H1 (cell line): ENCODE results near the gene CXCL11. TPM values are rescaled to one million over a fixed set of nuclear protein-coding genes. Genes with fewer than 3 reads are reported as not detected.

Experiments
- CTCF ChIA-PET: fragments of 300-600 bp; sonication (Branson Sonifier 250); formaldehyde crosslinking; loops from one replicate; lab custom pipeline; 2021; ENCODE audit not compliant: partially characterized antibody; lab: Charles Lee
- POLR2A ChIA-PET: fragments of 300-600 bp; sonication (Branson Sonifier 250); formaldehyde crosslinking; loops from one replicate; lab custom pipeline; 2021; ENCODE audit warnings: inconsistent platforms; ENCODE audit not compliant: partially characterized antibody; lab: Charles Lee
- DNase-seq, 2 experiments: peaks; one replicate each; pipeline versions ENCODE4 v3.0.0 to v3.0.0-alpha.2; 2010 to 2022; ENCODE audit warnings: low spot score in 2 of 2, low read depth in 1 of 2, mixed read lengths in 1 of 2
- FAIRE-seq: peaks from 2 replicates; lab custom pipeline; 2011; peaks lifted over from hg19 to GRCh38; lab: Jason Lieb, UNC
- H2AFZ ChIP-seq: 2 replicates; pipeline ENCODE4 v1.8.1; 2012; ENCODE audit warnings: low read length, inconsistent platforms
- H2AK5ac ChIP-seq: 2 replicates; pipeline ENCODE4 v1.6.1; 2013; ENCODE audit warnings: low read depth, low read length
- H2BK120ac ChIP-seq: replicated peaks from 2 replicates; pipeline ENCODE3; 2013; ENCODE audit warnings: low read depth, low read length, inconsistent platforms
- H2BK12ac ChIP-seq: 2 replicates; pipeline ENCODE4 v1.6.1; 2013; ENCODE audit warnings: low read depth, low read length
- H2BK15ac ChIP-seq: 2 replicates; pipeline ENCODE4 v1.6.1; 2013; ENCODE audit warnings: low read length
- H2BK20ac ChIP-seq: 2 replicates; pipeline ENCODE4 v1.6.1; 2013; ENCODE audit warnings: low read length
- H2BK5ac ChIP-seq: 2 replicates; pipeline ENCODE4 v1.6.1; 2013; ENCODE audit warnings: low read depth, low read length
- H3K14ac ChIP-seq: 2 replicates; pipeline ENCODE4 v1.6.1; 2013; ENCODE audit warnings: inconsistent platforms; ENCODE audit not compliant: insufficient read length
- H3K18ac ChIP-seq: 2 replicates; pipeline ENCODE4 v1.6.1; 2013; ENCODE audit warnings: low read length; ENCODE audit errors: extremely low read depth
- H3K23ac ChIP-seq: 2 replicates; pipeline ENCODE4 v1.6.1; 2013; ENCODE audit warnings: inconsistent platforms; ENCODE audit not compliant: insufficient read length
- H3K23me2 ChIP-seq: 2 replicates; pipeline ENCODE4 v1.6.1; 2013; ENCODE audit warnings: low read depth, low read length
- H3K27ac ChIP-seq: 2 replicates; pipeline ENCODE4 v1.6.1; 2011; ENCODE audit warnings: low read depth, low read length, inconsistent platforms
- H3K27me3 ChIP-seq, 4 experiments: replicated peaks in 1 of 4; 1 replicate in 1 of 4; 2 replicates in 3 of 4; pipeline versions ENCODE4 v1.6.1 to v1.8.1; 2011 to 2013; ENCODE audit warnings: low read length in 3 of 4, mild to moderate bottlenecking in 3 of 4, inconsistent platforms in 2 of 4, mixed read lengths in 2 of 4, moderate library complexity in 1 of 4; ENCODE audit not compliant: control insufficient read depth in 3 of 4, insufficient read depth in 3 of 4; ENCODE audit errors: extremely low read depth in 1 of 4
- H3K36me3 ChIP-seq, 4 experiments: 2 replicates each; pipeline versions ENCODE4 v1.6.1 to v1.8.1; 2011 to 2013; ENCODE audit warnings: mild to moderate bottlenecking in 4 of 4, low read length in 3 of 4, moderate library complexity in 2 of 4, control low read depth in 1 of 4, inconsistent platforms in 1 of 4; ENCODE audit not compliant: insufficient read depth in 4 of 4, control insufficient read depth in 2 of 4
- H3K4ac ChIP-seq: replicated peaks from 2 replicates; pipeline ENCODE3; 2013; ENCODE audit warnings: low read length, low read depth, mixed read lengths, inconsistent platforms; ENCODE audit not compliant: insufficient read length
- H3K4me1 ChIP-seq, 4 experiments: replicated peaks in 1 of 4; 1 replicate in 1 of 4; 2 replicates in 3 of 4; pipeline versions ENCODE4 v1.6.1 to v1.8.1; 2011 to 2013; ENCODE audit warnings: low read length in 3 of 4, inconsistent platforms in 2 of 4, mixed read lengths in 1 of 4; ENCODE audit not compliant: insufficient read depth in 4 of 4, control insufficient read depth in 3 of 4
- H3K4me2 ChIP-seq, 2 experiments: 2 replicates each; pipeline versions ENCODE4 v1.6.1 to v1.8.1; 2011 to 2013; ENCODE audit warnings: low read depth in 2 of 2, low read length in 2 of 2, control low read depth in 1 of 2, inconsistent platforms in 1 of 2, mild to moderate bottlenecking in 1 of 2; ENCODE audit not compliant: insufficient read depth in 1 of 2
- H3K4me3 ChIP-seq, 4 experiments: fragments of 200-600, 300-600 bp in 1 of 4; sonication (generic), shearing (Covaris generic), sonication (Bioruptor Twin) in 1 of 4; 2 replicates each; pipeline versions ENCODE4 v1.5.1 to v1.8.1; 2011 to 2016; ENCODE audit warnings: low read length in 4 of 4, low read depth in 3 of 4, control low read depth in 2 of 4, inconsistent platforms in 2 of 4, mild to moderate bottlenecking in 2 of 4, mixed read lengths in 1 of 4, moderate library complexity in 1 of 4; ENCODE audit not compliant: insufficient read depth in 2 of 4; ENCODE audit errors: extremely low read depth in 1 of 4
- H3K56ac ChIP-seq: replicated peaks from 2 replicates; pipeline ENCODE3; 2013; ENCODE audit warnings: low read depth, mild to moderate bottlenecking, mixed read lengths, low read length, inconsistent platforms; ENCODE audit not compliant: insufficient read length
- H3K79me1 ChIP-seq: 2 replicates; pipeline ENCODE4 v1.6.1; 2013; ENCODE audit warnings: low read depth, low read length, control low read depth
- H3K79me2 ChIP-seq, 2 experiments: 2 replicates each; pipeline versions ENCODE4 v1.6.1 to v1.8.1; 2012 to 2013; ENCODE audit warnings: low read length in 2 of 2, mild to moderate bottlenecking in 2 of 2, inconsistent platforms in 1 of 2; ENCODE audit not compliant: insufficient read depth in 2 of 2, control insufficient read depth in 1 of 2
- H3K9ac ChIP-seq, 4 experiments: replicated peaks in 1 of 4; 1 replicate in 1 of 4; 2 replicates in 3 of 4; pipeline versions ENCODE4 v1.6.1 to v1.8.1; 2011 to 2013; ENCODE audit warnings: low read depth in 3 of 4, low read length in 3 of 4, control low read depth in 2 of 4, mild to moderate bottlenecking in 2 of 4, moderate library complexity in 2 of 4, inconsistent platforms in 1 of 4; ENCODE audit errors: extremely low read depth in 1 of 4
- H3K9me3 ChIP-seq, 2 experiments: 2 replicates each; pipeline versions ENCODE4 v1.6.1 to v1.8.1; 2012 to 2013; ENCODE audit warnings: mild to moderate bottlenecking in 2 of 2, moderate library complexity in 2 of 2, control low read depth in 1 of 2, inconsistent platforms in 1 of 2, low read depth in 1 of 2, low read length in 1 of 2, mixed read lengths in 1 of 2; ENCODE audit not compliant: insufficient read depth in 2 of 2
- H4K20me1 ChIP-seq, 2 experiments: replicated peaks in 1 of 2; 2 replicates each; pipeline versions ENCODE3 to v1.8.1; 2011 to 2013; ENCODE audit warnings: inconsistent platforms in 2 of 2, low read length in 2 of 2, mild to moderate bottlenecking in 1 of 2; ENCODE audit not compliant: insufficient read depth in 2 of 2, control insufficient read depth in 1 of 2
- H4K5ac ChIP-seq: 2 replicates; pipeline ENCODE4 v1.6.1; 2013; ENCODE audit warnings: low read length, low read depth, mixed read lengths, inconsistent platforms; ENCODE audit not compliant: insufficient read length
- H4K8ac ChIP-seq: 2 replicates; pipeline ENCODE4 v1.8.0; 2013; ENCODE audit warnings: mild to moderate bottlenecking, moderate library complexity, low read length, inconsistent platforms; ENCODE audit not compliant: insufficient read depth; ENCODE audit errors: extremely low read depth
- H4K91ac ChIP-seq: replicated peaks from 2 replicates; pipeline ENCODE3; 2013; ENCODE audit warnings: low read length, mixed read lengths, inconsistent platforms; ENCODE audit not compliant: insufficient read length
- ATF3 ChIP-seq: IDR thresholded peaks from 2 replicates; pipeline ENCODE4 v1.6.1; 2011; ENCODE audit warnings: low read depth, mild to moderate bottlenecking, low read length; ENCODE audit not compliant: insufficient read depth
- HDAC6 ChIP-seq: IDR thresholded peaks from one replicate; pipeline ENCODE4 v1.7.1; 2012; ENCODE audit warnings: low read depth, mild to moderate bottlenecking, inconsistent platforms, low read length, moderate library complexity
- MAFK ChIP-seq: IDR thresholded peaks from 2 replicates; pipeline ENCODE4 v1.6.1; 2012; ENCODE audit warnings: low read depth, mild to moderate bottlenecking, improper control_type of control experiment, low read length
- RNF2 ChIP-seq: fragments of 200-900, 300-1000 bp; sonication (generic); IDR thresholded peaks from 2 replicates; pipeline ENCODE4 v1.7.1; 2016; ENCODE audit warnings: borderline replicate concordance, low read depth, mild to moderate bottlenecking, antibody characterized with exemption, low read length; ENCODE audit not compliant: poor library complexity, severe bottlenecking; ENCODE audit errors: missing control alignments
- TAF7 ChIP-seq: optimal IDR thresholded peaks from 2 replicates; pipeline ENCODE3; 2011; ENCODE audit warnings: low read depth, mild to moderate bottlenecking, inconsistent platforms, low read length, moderate library complexity, borderline replicate concordance
- WGBS, 2 experiments: shearing (Covaris generic) in 1 of 2; methylation state at CpG; one replicate each; pipeline versions ENCODE4 v1.1.6 to v1.1.7; 2013 to 2015; ENCODE audit warnings: low lambda C conversion rate in 2 of 2, mixed read lengths in 2 of 2, inconsistent platforms in 1 of 2, low coverage in 1 of 2, missing lambda C conversion rate in 1 of 2; ENCODE audit not compliant: insufficient replicate concordance in 2 of 2, insufficient coverage in 1 of 2, insufficient read length in 1 of 2; ENCODE audit errors: extremely low coverage in 1 of 2, missing lambda C conversion rate in 1 of 2; 5-methylcytosine and 5-hydroxymethylcytosine counted together
- polyA plus RNA-seq, 7 experiments: library from polyadenylated mRNA; depleted of rRNA in 3 of 7; stranded (reverse) in 5 of 7; unstranded in 2 of 7; fragments of >200 nt in 5 of 7; fragments of 200-250 nt in 2 of 7; gene quantifications; 1 replicate in 5 of 7; 2 replicates in 1 of 7; 4 replicates in 1 of 7; pipeline versions ENCODE4 v1.2.1 to v1.2.3, GENCODE V29; 2011 to 2013; ENCODE audit warnings: missing spikeins in 2 of 7, mixed read lengths in 2 of 7
- total RNA-seq: library from RNA; stranded (reverse); fragmentation: NEBNext Ultra II Directional; extraction: Animal tissue kit (Norgen Biotek cat#: 25700); gene quantifications from 2 replicates; pipeline ENCODE4 v1.2.1, GENCODE V29; 2021

CXCL11 gene
- total and polyA plus RNA-seq, 2 of the 8 experiments (the other 6 are each of a cell fraction or from before 2014, with no cell fraction given), result 0.18 TPM; not detected in 1

DNA sequence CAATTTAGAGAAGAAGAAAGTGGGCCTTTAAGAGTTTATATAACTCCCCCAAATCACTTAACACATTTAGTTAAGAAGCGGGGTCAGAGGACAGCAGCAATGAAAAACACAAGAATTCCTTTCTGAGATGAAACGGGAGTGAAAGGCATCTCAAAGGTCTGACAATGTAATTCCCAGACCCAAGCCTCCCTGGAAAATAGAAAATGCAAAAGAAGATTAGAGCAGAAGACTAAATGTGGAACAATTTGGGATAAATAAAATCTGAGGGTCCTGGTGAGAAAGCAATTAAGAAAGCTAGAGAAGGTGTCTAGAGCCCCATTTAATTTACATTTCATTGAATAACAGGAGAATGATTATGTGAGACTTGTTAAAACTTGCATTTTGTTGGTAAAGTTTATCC lies 19.6 kb upstream of the CXCL11 start:
- H3K79me1 ChIP-seq, result no peaks in the 10 kb centered on the region
- FAIRE-seq (peak; percentile 50), DNase-seq (no peak)
- no peak overlapping the region for H4K91ac ChIP-seq
- H3K79me2 ChIP-seq, result no peaks in the 10 kb centered on the region
- CTCF ChIA-PET, result interaction anchor here (0.9 to 4.1 kb wide), 3 partner anchors 8 to 59 kb away, joined by 3 to 25 read pairs (median 4); no protein-coding TSS in a partner anchor
- H3K27me3 ChIP-seq, result no peaks in the 10 kb centered on the region
- no peak overlapping the region for H3K4me3 ChIP-seq
- H2BK12ac ChIP-seq, result no peak overlapping the region
- TF ChIP-seq TAF7 (no peak), MAFK (no peak), HDAC6 (no peak), ATF3 (no peak), RNF2 (no peak)
- H4K20me1 ChIP-seq, result no peaks in the 10 kb centered on the region
- H3K23me2 ChIP-seq, result no peaks in the 10 kb centered on the region
- H3K4ac ChIP-seq, result no peak overlapping the region
- H2AFZ ChIP-seq, result no peak overlapping the region
- WGBS, 2 experiments, result 45% methylated on average over 2 of the region's 2 CpGs; no CpG with 5 or more reads in 1 of the 2 experiments
- no peak overlapping the region for H3K14ac ChIP-seq
- H3K4me2 ChIP-seq, result peak overlapping the region in 1 of 2 experiments; percentile 25; a peak in 1 of 4 replicates
- no peak overlapping the region for H3K56ac ChIP-seq
- no peak overlapping the region for H3K27ac ChIP-seq
- no peak overlapping the region for H2BK120ac ChIP-seq
- H3K4me1 ChIP-seq, result peaks cover 0 to 13% (median 10%) of the 10 kb centered on the region in 4 experiments; a peak in 4 of 7 replicates
- no peak overlapping the region for H3K9ac ChIP-seq
- no peak overlapping the region for H3K23ac ChIP-seq
- H4K8ac ChIP-seq, result no peak overlapping the region
- POLR2A ChIA-PET, result no interaction called here
- H2BK15ac ChIP-seq, result no peak overlapping the region
- no peak overlapping the region for H2BK5ac ChIP-seq
- no peak overlapping the region for H2AK5ac ChIP-seq
- no peak overlapping the region for H4K5ac ChIP-seq
- H3K36me3 ChIP-seq, result no peaks in the 10 kb centered on the region
- H2BK20ac ChIP-seq, result no peak overlapping the region
- peaks cover 0 to 6% of the 10 kb centered on the region in 2 experiments; a peak in 1 of 4 replicates for H3K9me3 ChIP-seq
- no peak overlapping the region for H3K18ac ChIP-seq
